Keratinocyte (primary cell): ENCODE data around the gene CDKAL1. TPM values are rescaled to one million over a fixed set of nuclear protein-coding genes. Genes with fewer than 3 reads are reported as not detected.

Experiments
- DNase-seq: peaks from one replicate; pipeline ENCODE4 v3.0.0-alpha.2; 2011; ENCODE audit warnings: low read depth, missing footprints, low spot score
- FAIRE-seq: peaks from 2 replicates; lab custom pipeline; 2011; peaks lifted over from hg19 to GRCh38; lab: Jason Lieb, UNC
- H2AFZ ChIP-seq: 2 replicates; pipeline ENCODE4 v1.6.0; 2012; ENCODE audit warnings: low read length, control low read depth, inconsistent platforms; ENCODE audit not compliant: control insufficient read depth
- H3K27ac ChIP-seq: 2 replicates; pipeline ENCODE4 v1.5.1; 2011; ENCODE audit warnings: low read length; ENCODE audit not compliant: control insufficient read depth, insufficient read depth
- H3K27me3 ChIP-seq: 3 replicates; pipeline ENCODE4 v1.6.0; 2011; ENCODE audit warnings: low read length; ENCODE audit not compliant: control insufficient read depth, insufficient read depth; ENCODE audit errors: extremely low read depth
- H3K36me3 ChIP-seq, 2 experiments: 2 replicates in 1 of 2; 3 replicates in 1 of 2; pipeline ENCODE4 v1.5.1; 2011; ENCODE audit warnings: low read length in 2 of 2, mild to moderate bottlenecking in 1 of 2; ENCODE audit not compliant: control insufficient read depth in 2 of 2, insufficient read depth in 2 of 2; ENCODE audit errors: extremely low read depth in 1 of 2
- H3K4me1 ChIP-seq: 3 replicates; pipeline ENCODE4 v1.5.1; 2011; ENCODE audit warnings: low read length; ENCODE audit not compliant: control insufficient read depth, insufficient read depth; ENCODE audit errors: extremely low read depth
- H3K4me2 ChIP-seq: 3 replicates; pipeline ENCODE4 v1.6.0; 2011; ENCODE audit warnings: low read depth, low read length; ENCODE audit not compliant: control insufficient read depth, insufficient read depth; ENCODE audit errors: extremely low read depth
- H3K4me3 ChIP-seq, 3 experiments: fragments of 200-600 bp in 1 of 3; sonication (generic) in 1 of 3; 2 replicates in 2 of 3; 3 replicates in 1 of 3; pipeline ENCODE4 v1.5.1; 2011 to 2016; ENCODE audit warnings: low read length in 3 of 3, mild to moderate bottlenecking in 3 of 3, control low read depth in 2 of 3, inconsistent platforms in 1 of 3, low read depth in 1 of 3, mixed read lengths in 1 of 3, mixed run types in 1 of 3, moderate library complexity in 1 of 3; ENCODE audit not compliant: control insufficient read depth in 2 of 3, insufficient read depth in 2 of 3; ENCODE audit errors: extremely low read depth in 1 of 3
- H3K79me2 ChIP-seq: 2 replicates; pipeline ENCODE4 v1.6.0; 2012; ENCODE audit warnings: low read length; ENCODE audit not compliant: control insufficient read depth, insufficient read depth
- H3K9ac ChIP-seq: 3 replicates; pipeline ENCODE4 v1.6.0; 2011; ENCODE audit warnings: low read length; ENCODE audit not compliant: control insufficient read depth, insufficient read depth; ENCODE audit errors: extremely low read depth
- H3K9me1 ChIP-seq: 3 replicates; pipeline ENCODE4 v1.6.0; 2011; ENCODE audit warnings: low read length; ENCODE audit not compliant: control insufficient read depth, insufficient read depth; ENCODE audit errors: extremely low read depth
- H3K9me3 ChIP-seq: 2 replicates; pipeline ENCODE4 v1.5.1; 2012; ENCODE audit warnings: low read depth, low read length; ENCODE audit not compliant: control insufficient read depth
- H4K20me1 ChIP-seq: 3 replicates; pipeline ENCODE4 v1.6.0; 2011; ENCODE audit warnings: low read length; ENCODE audit not compliant: control insufficient read depth, insufficient read depth; ENCODE audit errors: extremely low read depth
- CTCF ChIP-seq, 3 experiments: IDR thresholded peaks in 1 of 3; conservative IDR thresholded peaks in 1 of 3; optimal IDR thresholded peaks in 1 of 3; 2 replicates in 2 of 3; 3 replicates in 1 of 3; pipeline versions ENCODE3 to v1.5.1; 2011; ENCODE audit warnings: low read length in 3 of 3, mild to moderate bottlenecking in 3 of 3, moderate library complexity in 2 of 3, control low read depth in 1 of 3, inconsistent platforms in 1 of 3; ENCODE audit not compliant: insufficient read depth in 2 of 3; ENCODE audit errors: extremely low read depth in 1 of 3
- EZH2 ChIP-seq: IDR thresholded peaks from one replicate; pipeline ENCODE4 v1.6.1; 2012; ENCODE audit warnings: inconsistent platforms, mild to moderate bottlenecking, low read length, moderate library complexity
- dilution Hi-C: fragments of 300-500 bp; cut with MboI; formaldehyde crosslinking; loops from one replicate; pipeline ENCODE4 v1.7.0; 2020; ENCODE audit warnings: low sequenced_read_pairs; ENCODE audit not compliant: extremely low pct_ligation_motif_present
- polyA plus RNA-seq, 5 experiments: library from polyadenylated mRNA; depleted of rRNA in 3 of 5; stranded (reverse) in 3 of 5; stranded (forward) in 1 of 5; unstranded in 1 of 5; fragments of >200 nt; gene quantifications; 1 replicate in 1 of 5; 2 replicates in 3 of 5; 3 replicates in 1 of 5; pipeline versions ENCODE4 v1.2.1 to v1.2.3, GENCODE V29; 2011 to 2012; ENCODE audit warnings: missing spikeins in 2 of 5, low read depth in 1 of 5, low replicate concordance in 1 of 5

Gene CDKAL1
- polyA plus RNA-seq, 1 donor (not counting 4 experiments of a cell fraction or from before 2014, with no cell fraction given) = 5.6 TPM

GRCh38 chr6:20965276-20965675 is 431.0 kb downstream of the CDKAL1 start:
- dilution Hi-C loops = no loop called here
- Histone ChIP-seq H3K9me1 (no peaks in the 10 kb centered on the region), H3K79me2 (no peaks in the 10 kb centered on the region), H3K4me2 (no peak overlapping the region), H4K20me1 (no peaks in the 10 kb centered on the region), H3K36me3 (no peaks in the 10 kb centered on the region), H3K27me3 (no peaks in the 10 kb centered on the region), H2AFZ (no peak overlapping the region), H3K9ac (no peak overlapping the region), H3K4me1 (peaks cover 10% of the 10 kb centered on the region), H3K4me3 (no peak overlapping the region), H3K27ac (no peak overlapping the region), H3K9me3 (no peaks in the 10 kb centered on the region)
- no peak for TF ChIP-seq EZH2
- TF ChIP-seq CTCF (optimal IDR thresholded peaks at IDR 0.05 in 1 of 3, IDR thresholded peaks at IDR 0.05 in 1 of 3, conservative IDR thresholded peaks at IDR 0.05 in 1 of 3; ENCODE audit: extremely low read depth in 1 of 3, insufficient read depth in 2 of 3, low read length in 3 of 3) = no peak
- no peak for FAIRE-seq
- DNase-seq = no peak

- Histone ChIP-seq H3K4me1 (peaks cover 10% of the 10 kb centered on the region), H3K79me2 (no peaks in the 10 kb centered on the region), H3K9me3 (no peaks in the 10 kb centered on the region), H4K20me1 (no peaks in the 10 kb centered on the region), H3K27ac (no peak overlapping the region), H3K9ac (no peak overlapping the region), H2AFZ (no peak overlapping the region), H3K9me1 (no peaks in the 10 kb centered on the region), H3K4me3 (no peak overlapping the region), H3K27me3 (no peaks in the 10 kb centered on the region), H3K4me2 (no peak overlapping the region), H3K36me3 (no peaks in the 10 kb centered on the region)
- no peak for TF ChIP-seq CTCF (optimal IDR thresholded peaks at IDR 0.05 in 1 of 3, IDR thresholded peaks at IDR 0.05 in 1 of 3, conservative IDR thresholded peaks at IDR 0.05 in 1 of 3; ENCODE audit: extremely low read depth in 1 of 3, insufficient read depth in 2 of 3, low read length in 3 of 3)
- TF ChIP-seq EZH2 = no peak
- FAIRE-seq (no peak), DNase-seq (no peak)
- dilution Hi-C loops = no loop called here
Measured at GRCh38 chr6:20965915-20966314, 431.7 kb downstream of the CDKAL1 start.
